ENCODE measurements around the gene LRRC7. TPM values are rescaled to one million over a fixed set of nuclear protein-coding genes. Genes with fewer than 3 reads are reported as not detected.
"Not testable (repeated sequence)": the region's sequence is repeated elsewhere in the genome, so short reads cannot be mapped to it uniquely, and the experiment has no call there.

The LRRC7 gene
- total RNA-seq, 4 donors from 2014 or later = 0.11 to 0.88 (median 0.36) TPM

DNA sequence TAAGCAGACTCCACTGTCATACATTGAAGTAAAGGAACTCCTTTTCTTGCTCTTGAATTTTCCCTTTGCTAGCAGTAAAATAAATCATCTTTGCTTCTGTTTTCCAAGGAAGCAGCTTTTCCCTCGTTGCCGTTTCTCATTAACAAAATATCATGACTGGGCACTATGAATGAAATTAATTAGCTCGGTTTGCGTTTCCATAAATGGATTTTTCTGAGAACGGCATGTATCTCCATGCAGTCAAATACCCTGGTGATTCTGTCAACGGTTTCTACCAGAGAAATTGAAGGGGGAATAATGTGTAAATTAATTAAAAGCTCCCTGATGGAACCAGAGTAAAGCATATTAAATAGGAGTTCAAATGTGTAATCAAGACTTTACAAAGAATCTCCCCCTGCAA lies 372.5 kb downstream of the LRRC7 start:
- intact Hi-C loops (cut with DNase I; ENCODE audit: low total_unique reads) = no loop called here
- 59 to 67% methylated on average over 6 of the region's 6 CpGs for WGBS, 2 donors
- TF ChIP-seq, protein P1, sequence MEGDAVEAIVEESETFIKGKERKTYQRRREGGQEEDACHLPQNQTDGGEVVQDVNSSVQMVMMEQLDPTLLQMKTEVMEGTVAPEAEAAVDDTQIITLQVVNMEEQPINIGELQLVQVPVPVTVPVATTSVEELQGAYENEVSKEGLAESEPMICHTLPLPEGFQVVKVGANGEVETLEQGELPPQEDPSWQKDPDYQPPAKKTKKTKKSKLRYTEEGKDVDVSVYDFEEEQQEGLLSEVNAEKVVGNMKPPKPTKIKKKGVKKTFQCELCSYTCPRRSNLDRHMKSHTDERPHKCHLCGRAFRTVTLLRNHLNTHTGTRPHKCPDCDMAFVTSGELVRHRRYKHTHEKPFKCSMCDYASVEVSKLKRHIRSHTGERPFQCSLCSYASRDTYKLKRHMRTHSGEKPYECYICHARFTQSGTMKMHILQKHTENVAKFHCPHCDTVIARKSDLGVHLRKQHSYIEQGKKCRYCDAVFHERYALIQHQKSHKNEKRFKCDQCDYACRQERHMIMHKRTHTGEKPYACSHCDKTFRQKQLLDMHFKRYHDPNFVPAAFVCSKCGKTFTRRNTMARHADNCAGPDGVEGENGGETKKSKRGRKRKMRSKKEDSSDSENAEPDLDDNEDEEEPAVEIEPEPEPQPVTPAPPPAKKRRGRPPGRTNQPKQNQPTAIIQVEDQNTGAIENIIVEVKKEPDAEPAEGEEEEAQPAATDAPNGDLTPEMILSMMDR (IDR thresholded peaks at IDR 0.05) = no peak
- TF ChIP-seq POLR2A (IDR thresholded peaks at IDR 0.05) = no peak

DNA sequence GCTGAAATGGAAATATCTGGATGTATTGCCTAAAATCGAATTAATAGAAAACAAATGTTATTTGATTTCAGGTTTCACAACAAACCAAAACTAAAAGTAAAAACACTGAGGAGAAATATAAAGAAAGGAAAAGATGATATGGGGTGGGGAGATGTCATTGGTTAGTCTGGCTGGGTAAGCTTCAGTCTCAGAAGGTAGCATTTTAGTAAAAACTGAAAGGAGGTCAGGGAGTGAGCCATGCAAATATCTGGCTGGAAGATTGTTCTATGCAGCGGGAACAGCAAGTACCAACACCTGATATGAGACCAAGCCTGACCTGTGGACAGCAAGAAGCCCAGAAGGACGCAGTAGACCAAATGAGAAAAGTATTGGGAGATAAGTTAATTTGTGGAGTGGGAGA lies 373.1 kb downstream of the LRRC7 start:
- 72 to 82% methylated on average over 3 of the region's 3 CpGs for WGBS, 2 donors

More for the DNA sequence above, 372.5 kb downstream of the LRRC7 start:
- no peak overlapping the region for H3K4me3 ChIP-seq (ENCODE audit: low read depth, poor library complexity, severe bottlenecking)
- DNase-seq (ENCODE audit: low spot score in 2 of 2) = no peak

DNA sequence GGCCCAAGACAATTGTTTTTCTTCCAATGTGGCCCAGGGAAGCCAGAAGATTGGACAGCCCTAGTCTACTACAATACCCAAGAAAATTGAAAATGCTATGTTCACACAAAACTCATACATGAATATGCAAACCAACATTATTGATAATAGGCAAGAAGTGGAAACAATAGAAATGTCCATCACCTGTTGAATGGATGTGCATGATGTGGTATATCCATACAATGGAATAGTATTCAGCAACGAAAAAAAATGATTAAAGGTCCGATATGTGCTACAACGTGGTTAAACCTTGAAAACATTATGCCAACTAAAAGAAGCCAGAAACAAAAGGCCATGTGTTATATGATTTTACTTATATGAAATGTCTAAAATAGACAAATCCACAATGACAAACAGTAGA lies 375.3 kb downstream of the LRRC7 start:
- no peak overlapping the region for H3K4me3 ChIP-seq (ENCODE audit: low read depth, poor library complexity, severe bottlenecking)
- TF ChIP-seq, protein P1 (IDR thresholded peaks at IDR 0.05) = no peak
- TF ChIP-seq POLR2A (IDR thresholded peaks at IDR 0.05) = no peak
- WGBS, 2 donors = 90 to 92% methylated on average over 3 of the region's 3 CpGs

More for the DNA sequence above, 373.1 kb downstream of the LRRC7 start:
- intact Hi-C loops (cut with DNase I; ENCODE audit: low total_unique reads) = no loop called here
- no peak for DNase-seq (ENCODE audit: low spot score in 2 of 2)
- no peak for TF ChIP-seq POLR2A (IDR thresholded peaks at IDR 0.05)
- TF ChIP-seq, protein P1 (IDR thresholded peaks at IDR 0.05) = no peak
- H3K4me3 ChIP-seq (ENCODE audit: low read depth, poor library complexity, severe bottlenecking) = no peak overlapping the region

DNA sequence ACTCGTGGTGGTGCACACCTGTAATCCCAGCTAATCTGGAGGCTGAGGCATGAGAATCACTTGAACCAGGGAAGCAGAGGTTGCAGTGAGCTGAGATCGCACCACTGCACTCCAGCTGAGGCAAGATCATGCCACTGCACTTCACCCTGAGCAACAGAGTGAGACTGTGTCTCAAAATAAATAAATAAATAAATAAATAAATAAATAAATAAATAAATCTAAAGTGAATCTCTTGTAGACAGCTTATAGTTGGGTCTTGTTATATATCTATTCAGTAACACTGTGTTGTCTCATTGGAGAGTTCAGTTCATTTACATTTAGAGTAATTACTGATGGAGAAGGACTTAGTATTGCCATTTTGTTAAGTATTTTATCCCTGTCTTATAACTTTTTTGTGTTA lies 379.2 kb downstream of the LRRC7 start:
- no peak overlapping the region for H3K4me3 ChIP-seq (ENCODE audit: low read depth, poor library complexity, severe bottlenecking)
- no peak for TF ChIP-seq POLR2A (IDR thresholded peaks at IDR 0.05)
- no peak for DNase-seq (ENCODE audit: low spot score in 2 of 2)
- intact Hi-C loops (cut with DNase I; ENCODE audit: low total_unique reads) = no loop called here
- WGBS, 2 donors = 92% methylated on average over 2 of the region's 2 CpGs

More for the DNA sequence above, 375.3 kb downstream of the LRRC7 start:
- DNase-seq (ENCODE audit: low spot score in 2 of 2) = no peak
- intact Hi-C loops (cut with DNase I; ENCODE audit: low total_unique reads) = no loop called here

DNA sequence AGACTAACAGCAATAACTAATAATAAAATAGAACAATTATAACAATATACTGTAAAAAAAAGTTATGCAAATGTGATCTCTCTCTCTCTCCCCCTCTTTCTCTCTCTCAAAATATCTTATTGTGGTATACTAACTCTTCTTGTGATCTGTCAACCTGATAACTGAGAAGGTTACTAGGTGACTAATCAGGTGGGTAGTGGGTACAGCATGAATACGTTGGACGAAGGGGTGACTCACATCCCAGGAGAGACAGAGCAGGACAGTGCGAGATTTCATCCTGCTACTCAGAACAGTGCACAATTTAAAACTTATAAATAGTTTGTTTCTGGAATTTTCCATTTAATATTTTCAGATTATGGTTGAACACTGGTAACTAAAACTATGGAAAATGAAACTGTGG lies 380.1 kb downstream of the LRRC7 start:
- 83 to 89% methylated on average over 3 of the region's 3 CpGs for WGBS, 2 donors
- intact Hi-C loops (cut with DNase I; ENCODE audit: low total_unique reads) = no loop called here
- TF ChIP-seq POLR2A (IDR thresholded peaks at IDR 0.05) = no peak
- TF ChIP-seq, protein P1 (IDR thresholded peaks at IDR 0.05) = no peak
- no peak for DNase-seq (ENCODE audit: low spot score in 2 of 2)
- no peak overlapping the region for H3K4me3 ChIP-seq (ENCODE audit: low read depth, poor library complexity, severe bottlenecking)

DNA sequence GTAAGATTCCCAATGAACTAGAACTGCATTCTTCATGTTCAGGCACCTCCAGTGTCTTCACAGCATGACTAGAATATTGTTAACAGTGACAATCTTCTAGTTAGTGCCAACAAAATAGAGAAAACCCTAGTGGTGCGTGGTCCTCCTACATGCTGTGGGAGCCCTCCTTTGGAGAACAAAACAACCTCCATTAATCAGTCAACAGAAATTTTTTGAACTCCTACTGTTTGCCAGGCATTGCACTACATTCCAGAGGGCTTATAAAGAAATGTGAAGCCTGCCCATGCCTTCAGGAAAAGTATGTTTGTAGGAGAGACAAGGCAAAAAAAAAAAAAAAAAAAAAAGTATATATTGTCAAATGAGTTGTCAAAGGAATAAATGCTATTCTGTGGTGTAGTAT lies 385.0 kb downstream of the LRRC7 start:
- WGBS, 2 donors = 55% methylated on average over 1 of the region's 1 CpG
- no peak for DNase-seq (ENCODE audit: low spot score in 2 of 2)
- TF ChIP-seq POLR2A (IDR thresholded peaks at IDR 0.05) = no peak
- TF ChIP-seq, protein P1 (IDR thresholded peaks at IDR 0.05) = no peak
- H3K4me3 ChIP-seq (ENCODE audit: low read depth, poor library complexity, severe bottlenecking) = no peak overlapping the region
- intact Hi-C loops (cut with DNase I; ENCODE audit: low total_unique reads) = no loop called here

DNA sequence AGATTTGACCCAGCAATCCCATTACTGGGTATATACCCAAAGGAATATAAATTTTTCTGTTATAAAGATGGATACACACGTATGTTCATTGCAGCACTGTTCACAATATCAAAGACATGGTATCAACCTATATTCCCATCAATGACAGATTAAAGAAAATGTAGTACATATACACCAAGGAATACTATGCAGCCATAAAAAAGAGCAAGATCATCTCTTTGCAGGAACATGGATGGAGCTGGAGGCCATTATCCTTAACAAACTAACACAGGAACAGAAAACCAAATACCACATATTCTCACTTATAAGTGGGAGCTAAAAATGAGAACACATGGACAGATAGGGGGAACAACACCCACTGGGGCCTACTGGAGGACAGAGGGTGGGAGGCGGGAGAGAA lies 394.7 kb downstream of the LRRC7 start:
- intact Hi-C loops (cut with DNase I; ENCODE audit: low total_unique reads); H3K4me3 ChIP-seq (ENCODE audit: low read depth, poor library complexity, severe bottlenecking); DNase-seq (ENCODE audit: low spot score in 2 of 2): not testable (repeated sequence)
- WGBS, 2 donors = 88 to 91% methylated on average over 2 of the region's 2 CpGs
